ENCODE measurements around the gene ZCCHC2. TPM values are rescaled to one million over a fixed set of nuclear protein-coding genes. Genes with fewer than 3 reads are reported as not detected.

ZCCHC2 gene
- total and polyA plus RNA-seq, 8 donors: 3.9 to 76.5 (median 15.6) TPM

DNA sequence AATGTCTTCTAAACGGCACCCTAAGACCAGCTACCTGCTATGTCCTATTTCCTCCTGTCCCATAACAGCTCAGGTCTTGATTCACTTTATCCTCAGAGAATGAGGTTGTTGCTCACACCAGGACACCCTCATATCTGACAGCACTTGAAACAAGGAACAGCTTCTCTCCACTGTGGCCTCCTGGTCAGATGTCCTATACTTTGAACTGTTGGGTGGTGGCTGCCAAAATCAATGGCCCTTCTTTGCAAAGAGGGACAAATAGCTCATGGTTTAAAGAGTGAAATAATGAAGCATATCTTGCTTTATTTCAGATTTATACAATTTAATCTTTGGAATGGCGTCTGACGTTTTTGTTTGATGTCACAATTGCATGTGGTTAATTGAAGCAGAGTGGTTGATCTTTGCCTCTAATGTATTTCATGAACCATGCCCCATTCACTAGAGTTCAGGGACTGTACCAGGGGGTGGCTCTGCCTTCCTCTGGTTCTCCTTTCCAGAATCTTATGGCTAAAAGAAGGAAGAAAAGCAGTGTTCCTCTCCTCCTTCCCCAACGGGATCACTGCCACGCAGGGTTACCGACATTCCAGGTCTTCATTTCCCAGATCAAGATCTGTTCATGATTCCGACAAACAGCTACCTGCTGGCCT, 24.1 kb upstream of the ZCCHC2 start:
- Histone ChIP-seq H3K36me3 (no peaks in the 10 kb centered on the region), H3K9me3 (no peaks in the 10 kb centered on the region), H3K27me3 (peaks cover 0 to 5% (median 0%) of the 10 kb centered on the region in 3 donors), H3K4me3 (no peak overlapping the region), H3K27ac (no peak overlapping the region), H3K4me1 (no peaks in the 10 kb centered on the region)
- TF ChIP-seq EP300 (IDR thresholded peaks at IDR 0.05): no peak
- TF ChIP-seq POLR2AphosphoS5 (IDR thresholded peaks at IDR 0.05): no peak
- TF ChIP-seq, protein P1, sequence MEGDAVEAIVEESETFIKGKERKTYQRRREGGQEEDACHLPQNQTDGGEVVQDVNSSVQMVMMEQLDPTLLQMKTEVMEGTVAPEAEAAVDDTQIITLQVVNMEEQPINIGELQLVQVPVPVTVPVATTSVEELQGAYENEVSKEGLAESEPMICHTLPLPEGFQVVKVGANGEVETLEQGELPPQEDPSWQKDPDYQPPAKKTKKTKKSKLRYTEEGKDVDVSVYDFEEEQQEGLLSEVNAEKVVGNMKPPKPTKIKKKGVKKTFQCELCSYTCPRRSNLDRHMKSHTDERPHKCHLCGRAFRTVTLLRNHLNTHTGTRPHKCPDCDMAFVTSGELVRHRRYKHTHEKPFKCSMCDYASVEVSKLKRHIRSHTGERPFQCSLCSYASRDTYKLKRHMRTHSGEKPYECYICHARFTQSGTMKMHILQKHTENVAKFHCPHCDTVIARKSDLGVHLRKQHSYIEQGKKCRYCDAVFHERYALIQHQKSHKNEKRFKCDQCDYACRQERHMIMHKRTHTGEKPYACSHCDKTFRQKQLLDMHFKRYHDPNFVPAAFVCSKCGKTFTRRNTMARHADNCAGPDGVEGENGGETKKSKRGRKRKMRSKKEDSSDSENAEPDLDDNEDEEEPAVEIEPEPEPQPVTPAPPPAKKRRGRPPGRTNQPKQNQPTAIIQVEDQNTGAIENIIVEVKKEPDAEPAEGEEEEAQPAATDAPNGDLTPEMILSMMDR (IDR thresholded peaks at IDR 0.05): no peak
- TF ChIP-seq POLR2A (IDR thresholded peaks at IDR 0.05): no peak
- no peak for DNase-seq
- intact Hi-C loops (cut with DNase I; ENCODE audit: low total_unique reads): no loop called here
- 72 to 89% (median 86%) methylated on average over 3 to 7 of the region's 7 CpGs for WGBS, 5 donors

DNA sequence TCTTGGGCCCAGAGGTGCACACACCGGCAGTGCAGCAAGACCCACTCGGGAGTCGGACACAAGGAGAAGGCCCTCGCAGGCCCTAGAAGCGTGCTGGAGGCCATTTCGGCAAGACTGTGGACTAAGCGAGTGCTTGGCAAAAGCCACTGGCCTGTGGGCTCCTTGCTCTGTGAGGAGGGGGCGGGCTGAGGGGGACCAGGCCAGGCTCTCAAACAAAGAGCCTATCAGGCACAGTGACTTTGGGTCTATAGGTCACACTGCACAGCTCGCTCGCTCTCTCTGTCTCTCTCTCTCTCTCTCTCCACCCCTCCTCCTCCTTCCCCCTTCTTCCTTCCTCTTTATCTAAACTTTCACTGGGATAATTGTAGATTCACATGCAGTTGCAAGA, 23.6 kb upstream of the ZCCHC2 start:
- Histone ChIP-seq H3K9me3 (no peaks in the 10 kb centered on the region), H3K4me1 (no peaks in the 10 kb centered on the region), H3K36me3 (no peaks in the 10 kb centered on the region), H3K27ac (no peak overlapping the region), H3K27me3 (peaks cover 0 to 5% (median 0%) of the 10 kb centered on the region in 3 donors), H3K4me3 (no peak overlapping the region)
- TF ChIP-seq, protein P1 (IDR thresholded peaks at IDR 0.05): no peak
- TF ChIP-seq EP300 (IDR thresholded peaks at IDR 0.05) (no peak), POLR2A (IDR thresholded peaks at IDR 0.05) (no peak), POLR2AphosphoS5 (IDR thresholded peaks at IDR 0.05) (no peak)
- no peak for DNase-seq
- intact Hi-C loops (cut with DNase I; ENCODE audit: low total_unique reads): no loop called here
- 78 to 92% (median 83%) methylated on average over 8 to 10 of the region's 10 CpGs for WGBS, 5 donors

DNA sequence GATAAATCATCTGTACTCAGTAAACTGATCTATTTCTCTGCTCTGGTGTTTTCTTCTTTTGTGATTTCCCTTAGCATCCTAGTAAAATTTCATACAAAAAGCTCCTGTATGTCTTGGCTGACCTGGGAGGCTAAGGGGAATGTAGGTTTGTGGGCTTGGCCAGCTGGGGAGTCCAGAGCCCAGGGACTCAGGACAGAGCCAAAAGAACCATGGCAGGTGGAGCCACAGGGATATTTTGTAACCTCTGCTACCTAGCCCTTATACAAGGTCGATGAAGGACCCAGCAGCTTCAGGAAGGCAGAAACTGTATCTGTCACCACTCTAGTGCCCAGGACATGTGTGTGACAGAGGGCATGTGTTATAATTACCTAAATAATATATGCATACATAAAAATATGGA, 22.7 kb upstream of the ZCCHC2 start:
- Histone ChIP-seq H3K27ac (no peak overlapping the region), H3K36me3 (no peaks in the 10 kb centered on the region), H3K4me3 (no peak overlapping the region), H3K9me3 (no peaks in the 10 kb centered on the region), H3K4me1 (no peaks in the 10 kb centered on the region), H3K27me3 (peaks cover 0 to 5% (median 0%) of the 10 kb centered on the region in 3 donors)
- no peak for TF ChIP-seq POLR2A (IDR thresholded peaks at IDR 0.05)
- TF ChIP-seq, protein P1 (IDR thresholded peaks at IDR 0.05): no peak
- no peak for TF ChIP-seq POLR2AphosphoS5 (IDR thresholded peaks at IDR 0.05)
- 72 to 93% (median 88%) methylated on average over 1 of the region's 1 CpG for WGBS, 5 donors
- no peak for DNase-seq
- intact Hi-C loops (cut with DNase I; ENCODE audit: low total_unique reads): no loop called here

DNA sequence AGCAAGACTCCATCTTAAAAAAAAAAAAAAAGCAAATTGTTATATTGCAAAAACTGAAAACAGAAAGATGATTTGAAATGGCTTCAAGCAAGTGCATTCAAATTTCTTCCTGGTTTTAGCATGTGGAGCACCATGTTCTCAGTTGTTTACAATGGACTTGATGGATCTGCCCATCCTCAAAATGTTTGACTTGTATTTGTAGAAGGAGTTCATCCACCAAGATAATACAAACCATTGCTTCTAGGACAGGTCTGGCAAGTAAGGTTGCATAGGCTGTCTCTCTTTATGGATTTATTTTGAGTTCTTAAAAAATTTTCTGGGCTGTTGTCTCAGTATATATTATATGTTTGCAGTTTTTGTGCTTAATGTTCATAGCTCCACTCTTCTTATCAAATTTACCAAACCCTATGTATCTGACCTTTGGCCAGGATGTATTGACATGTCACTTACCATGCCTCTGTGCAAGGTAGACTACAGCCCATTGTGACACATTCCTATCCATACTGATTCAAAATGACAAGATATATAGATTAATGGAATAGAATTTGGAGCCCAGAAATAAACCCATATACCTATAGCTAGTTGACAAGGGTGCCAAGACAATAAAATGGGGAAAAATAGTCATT, 21.7 kb upstream of the ZCCHC2 start:
- no peak overlapping the region for H3K27ac ChIP-seq
- H3K4me1 ChIP-seq: peaks cover 5 to 7% (median 6%) of the 10 kb centered on the region in 4 donors
- TF ChIP-seq POLR2A (IDR thresholded peaks at IDR 0.05): no peak
- no peak overlapping the region for H3K4me3 ChIP-seq
- DNase-seq: no peak
- intact Hi-C loops (cut with DNase I; ENCODE audit: low total_unique reads): no loop called here
- H3K36me3 ChIP-seq: no peaks in the 10 kb centered on the region
- H3K9me3 ChIP-seq: no peaks in the 10 kb centered on the region
- peaks cover 0 to 5% (median 0%) of the 10 kb centered on the region in 3 donors for H3K27me3 ChIP-seq
